Hematopoietic multipotent progenitor cell treated with erythropoietin and hydrocortisone succinate and interleukin-3 and kit ligand, for 6 days (in vitro differentiated cells): ENCODE results near the gene GDPD4.

Experiments used
- DNase-seq: peaks from one replicate; pipeline ENCODE4 v3.0.0-alpha.2; 2015

GDPD4 gene

DNA sequence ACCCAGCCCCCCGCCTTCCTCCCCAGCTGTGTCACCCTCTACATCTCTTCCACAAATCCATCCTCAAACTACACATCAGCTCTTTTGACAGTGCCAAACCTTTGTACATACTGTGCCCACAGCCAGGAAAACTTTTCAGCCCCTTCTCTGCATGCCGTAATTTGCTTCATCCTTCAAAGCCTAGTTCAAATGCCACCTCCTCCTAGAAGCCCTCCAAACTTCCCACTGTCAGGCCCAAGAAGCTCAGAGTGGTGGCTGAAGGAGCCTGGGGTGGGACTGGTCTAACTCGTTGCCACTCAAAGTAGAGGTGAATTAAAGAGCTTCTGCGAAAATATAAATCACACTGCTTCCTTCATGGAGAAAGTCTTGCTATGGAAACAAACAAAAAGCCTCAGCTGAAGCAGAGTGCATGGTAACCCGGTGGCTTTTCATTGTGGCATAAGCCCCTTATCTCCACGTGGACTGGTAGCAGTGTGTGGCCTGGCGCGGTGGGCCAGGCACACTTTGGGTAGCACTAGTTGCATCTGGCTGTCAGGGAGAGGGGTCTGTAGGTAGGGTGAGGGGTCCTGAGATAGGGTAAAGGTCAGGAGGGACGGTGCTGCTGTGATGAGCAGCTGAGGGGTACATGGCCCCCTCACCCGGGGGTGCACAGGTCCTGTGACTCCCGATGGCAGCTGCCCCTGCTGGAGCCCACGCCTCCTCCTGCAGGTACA, 96.6 kb downstream of the GDPD4 start:
- DNase-seq: no peak

DNA sequence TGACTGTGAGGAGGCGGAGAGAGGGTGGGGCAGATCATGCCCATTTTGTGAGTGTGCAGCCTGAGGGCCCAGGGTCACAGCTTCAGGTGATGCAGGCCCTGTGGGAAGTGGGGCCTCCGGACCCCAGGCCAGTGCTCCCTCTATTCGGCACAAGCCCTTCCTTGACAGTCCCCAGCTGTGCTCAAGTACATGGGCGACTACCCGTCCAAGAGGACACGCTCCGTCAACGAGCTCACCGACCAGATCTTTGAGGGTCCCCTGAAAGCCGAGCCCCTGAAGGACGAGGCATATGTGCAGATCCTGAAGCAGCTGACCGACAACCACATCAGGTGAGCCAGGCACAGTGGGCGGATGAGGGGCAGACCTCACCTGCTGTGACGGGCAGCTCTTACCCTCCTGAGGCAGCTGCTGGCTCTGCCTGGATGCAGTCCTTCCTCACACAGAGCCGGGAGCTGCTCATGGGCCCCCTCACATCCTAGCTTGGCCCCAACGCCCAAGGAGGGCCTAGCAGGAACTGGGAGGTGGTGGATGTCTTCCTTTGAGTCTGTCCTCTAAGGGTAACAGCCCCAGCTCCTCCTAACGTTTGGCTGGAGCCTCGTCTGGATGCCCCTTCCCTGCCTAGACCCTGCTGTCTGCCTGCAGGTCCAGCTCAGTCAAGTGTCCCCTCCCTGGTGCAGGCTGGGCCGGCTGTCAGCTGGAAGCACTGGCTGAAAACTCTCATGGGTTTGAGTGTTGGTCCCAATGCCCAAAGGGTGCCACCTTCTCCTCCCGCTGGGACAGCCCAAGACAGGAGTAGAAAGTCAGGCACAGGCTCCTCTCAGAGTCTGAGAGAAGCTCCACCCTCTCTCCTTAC, 97.4 kb downstream of the GDPD4 start:
- DNase-seq: no peak

DNA sequence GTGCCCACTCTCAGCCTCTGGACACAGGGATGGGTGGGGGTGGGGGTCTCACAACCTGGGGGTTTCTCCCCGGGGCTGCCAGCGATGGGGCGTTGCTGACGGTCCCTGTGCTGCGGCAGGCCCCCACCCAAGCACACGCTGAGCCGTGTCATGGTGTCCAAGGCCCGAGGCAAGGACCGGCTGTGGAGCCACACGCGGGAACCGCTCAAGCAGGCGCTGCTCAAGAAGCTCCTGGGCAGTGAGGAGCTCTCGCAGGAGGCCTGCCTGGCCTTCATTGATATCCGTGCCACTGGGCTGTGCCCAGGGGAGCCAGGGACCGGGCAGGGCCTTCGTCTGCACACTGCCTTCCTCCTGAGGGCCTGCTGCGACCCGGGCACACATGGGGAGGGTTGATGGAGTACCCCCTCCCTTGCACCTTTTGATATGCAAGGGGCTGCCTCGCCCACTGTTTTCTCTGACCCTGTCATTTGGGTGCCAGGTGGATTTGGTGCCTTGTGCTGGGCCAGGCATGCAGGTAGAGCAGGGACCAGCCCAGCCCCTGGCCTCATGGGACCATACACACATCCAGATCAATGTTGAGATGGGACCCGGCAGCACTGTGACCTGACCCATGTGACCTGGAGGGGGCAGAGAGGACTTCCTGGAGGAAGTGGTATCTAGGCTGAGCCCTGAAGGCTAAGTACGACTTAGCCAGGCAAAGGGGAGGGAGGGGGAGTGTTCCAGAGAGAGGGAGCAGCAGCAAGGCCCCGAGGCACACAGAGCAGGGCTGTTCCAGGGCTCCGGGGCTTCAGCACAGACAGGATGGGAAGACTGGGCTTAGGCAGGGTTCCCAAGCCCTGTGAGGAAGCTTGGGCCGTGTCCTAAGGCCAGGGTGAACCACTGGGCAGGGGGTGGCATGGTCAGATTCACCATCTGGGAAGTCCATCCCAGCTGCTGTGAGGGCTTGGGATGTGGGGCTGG, 98.3 kb downstream of the GDPD4 start:
- DNase-seq: no peak

DNA sequence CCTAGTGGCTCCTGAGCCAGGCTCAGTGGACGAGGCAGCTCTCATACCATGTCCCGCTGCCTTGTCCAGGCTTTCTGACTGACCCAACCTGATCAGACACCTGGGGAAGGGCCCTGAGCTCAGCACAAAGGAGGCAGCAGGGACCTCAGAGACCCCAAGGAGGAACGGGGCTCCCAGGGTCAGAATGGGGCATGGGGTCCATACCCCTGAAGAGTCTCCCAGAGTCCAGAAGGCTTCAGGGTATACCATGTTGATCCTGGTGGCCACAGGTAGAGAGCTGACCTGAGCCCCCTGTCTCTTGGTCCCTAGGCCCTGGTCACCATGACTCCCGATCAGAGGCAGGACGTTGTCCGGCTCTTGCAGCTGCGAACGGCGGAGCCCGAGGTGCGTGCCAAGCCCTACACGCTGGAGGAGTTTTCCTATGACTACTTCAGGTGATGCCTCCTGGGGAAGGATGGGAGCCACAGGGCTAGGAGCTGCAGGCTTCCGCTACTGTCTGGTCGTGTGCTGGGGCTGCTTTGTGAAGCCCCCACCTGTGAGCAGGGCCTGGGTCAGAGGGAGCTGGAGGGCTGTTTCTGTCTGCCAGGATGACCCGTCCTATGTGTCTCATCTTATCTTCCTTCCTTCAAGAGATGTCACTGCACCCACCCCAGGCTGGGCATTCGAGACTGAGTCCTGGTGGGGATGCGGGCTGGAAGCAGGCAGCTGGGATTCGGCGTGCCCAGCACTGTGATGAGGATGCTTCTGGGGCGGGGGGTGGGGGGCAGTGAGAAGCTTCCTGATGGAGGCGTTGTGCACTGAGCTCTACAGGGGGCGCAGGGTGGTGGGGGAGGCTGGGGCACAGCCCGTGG, 99.3 kb downstream of the GDPD4 start:
- no peak for DNase-seq

DNA sequence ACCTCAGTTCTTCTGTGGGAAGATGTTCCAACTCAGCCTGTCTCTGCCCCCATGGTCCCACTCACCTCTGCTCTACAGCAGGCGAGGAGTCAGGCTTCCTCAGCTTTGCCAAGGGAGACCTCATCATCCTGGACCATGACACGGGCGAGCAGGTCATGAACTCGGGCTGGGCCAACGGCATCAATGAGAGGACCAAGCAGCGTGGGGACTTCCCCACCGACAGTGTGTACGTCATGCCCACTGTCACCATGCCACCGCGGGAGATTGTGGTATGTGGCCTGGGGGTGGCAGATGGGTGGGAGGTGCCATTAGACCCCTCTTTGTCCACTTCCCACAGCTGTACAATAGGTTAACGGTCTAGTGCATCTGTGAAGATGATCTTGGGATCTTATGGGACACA, 100.1 kb downstream of the GDPD4 start:
- DNase-seq: no peak

DNA sequence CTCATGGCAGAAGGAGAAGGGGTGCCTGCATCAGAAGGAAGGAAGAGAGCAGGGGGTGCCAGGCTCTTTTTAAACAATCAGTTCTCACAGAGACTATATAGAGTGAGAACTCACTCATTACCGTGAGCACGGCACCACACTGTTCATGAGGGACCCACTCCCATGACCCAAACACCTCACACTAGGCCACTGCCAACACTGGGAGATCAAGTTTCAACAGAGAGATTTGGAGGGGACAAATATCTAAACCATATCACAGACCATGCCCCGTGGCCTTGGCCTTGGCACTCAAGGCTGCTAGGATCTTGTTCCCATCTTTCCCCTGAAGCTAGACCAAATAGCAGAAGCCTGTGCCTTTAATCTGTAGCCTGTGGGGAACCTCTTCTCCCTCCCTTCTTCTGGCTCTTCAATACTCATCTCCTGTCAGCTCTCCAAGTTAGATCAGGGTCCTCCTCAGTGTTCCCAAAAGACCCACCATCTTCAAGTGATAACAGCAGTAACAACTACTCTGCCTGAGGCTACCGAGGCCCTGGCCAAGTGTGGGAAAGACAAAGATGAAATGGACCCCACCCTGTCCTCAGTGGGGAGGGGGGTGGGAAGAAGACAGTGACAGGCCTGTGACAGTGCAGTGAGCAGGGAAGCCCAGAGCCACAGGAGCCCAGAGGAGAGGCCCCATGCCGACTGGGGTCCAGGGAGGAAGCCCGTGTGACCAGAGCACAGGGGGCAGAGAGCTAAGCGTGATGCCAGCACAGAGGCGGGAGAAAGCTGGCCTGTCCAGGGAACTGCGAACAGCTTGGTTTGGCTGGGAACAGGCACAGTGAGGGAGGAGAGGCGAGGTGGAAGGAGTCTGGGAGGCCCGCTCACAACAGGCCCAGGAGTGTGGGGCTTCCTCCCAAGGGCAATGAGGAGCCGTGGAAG, 100.9 kb downstream of the GDPD4 start:
- no peak for DNase-seq

DNA sequence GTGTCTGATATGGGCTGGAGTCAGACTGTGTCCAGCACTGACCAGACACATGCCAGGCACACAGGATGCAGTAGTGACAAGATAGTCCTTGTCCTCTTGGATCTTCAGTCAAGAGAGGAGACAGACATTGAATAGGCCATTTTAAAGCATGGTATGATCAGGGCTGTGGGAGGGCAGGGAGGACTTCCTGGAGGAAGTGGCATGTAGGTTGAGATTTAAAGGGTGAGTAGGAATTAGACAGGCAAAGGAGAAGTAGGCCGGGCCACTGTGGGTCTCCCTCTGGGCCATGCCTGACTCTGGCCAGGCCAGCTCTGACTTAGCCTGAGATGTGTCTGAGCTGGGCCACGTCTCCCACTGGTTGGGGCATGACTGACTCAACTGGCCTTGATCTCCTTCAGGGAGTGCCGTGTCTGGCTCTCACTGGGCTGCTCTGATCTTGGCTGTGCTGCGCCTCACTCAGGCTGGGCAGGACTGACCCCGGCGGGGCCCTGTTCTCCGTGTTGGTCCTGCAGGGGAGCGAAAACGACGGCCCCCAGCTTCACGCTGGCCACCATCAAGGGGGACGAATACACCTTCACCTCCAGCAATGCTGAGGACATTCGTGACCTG, 102.2 kb downstream of the GDPD4 start:
- DNase-seq: no peak

DNA sequence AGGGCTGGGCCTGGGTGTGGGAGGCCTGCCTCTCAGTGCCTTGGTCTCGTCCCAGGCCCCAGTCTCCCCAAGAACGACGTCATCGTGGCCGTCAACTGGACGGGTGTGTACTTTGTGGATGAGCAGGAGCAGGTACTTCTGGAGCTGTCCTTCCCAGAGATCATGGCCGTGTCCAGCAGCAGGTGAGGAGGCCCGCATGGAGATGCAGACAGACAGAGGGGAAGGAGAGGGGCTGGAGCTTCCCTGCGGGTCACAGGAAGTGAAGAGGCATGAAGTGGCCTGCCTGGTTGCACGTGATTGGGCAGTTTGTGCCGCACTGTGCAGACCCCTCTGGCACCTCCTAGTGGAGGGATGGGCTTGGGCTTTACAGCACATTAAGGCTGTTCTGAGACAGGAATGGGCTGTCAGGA, 103.0 kb downstream of the GDPD4 start:
- peak; percentile 70 for DNase-seq

DNA sequence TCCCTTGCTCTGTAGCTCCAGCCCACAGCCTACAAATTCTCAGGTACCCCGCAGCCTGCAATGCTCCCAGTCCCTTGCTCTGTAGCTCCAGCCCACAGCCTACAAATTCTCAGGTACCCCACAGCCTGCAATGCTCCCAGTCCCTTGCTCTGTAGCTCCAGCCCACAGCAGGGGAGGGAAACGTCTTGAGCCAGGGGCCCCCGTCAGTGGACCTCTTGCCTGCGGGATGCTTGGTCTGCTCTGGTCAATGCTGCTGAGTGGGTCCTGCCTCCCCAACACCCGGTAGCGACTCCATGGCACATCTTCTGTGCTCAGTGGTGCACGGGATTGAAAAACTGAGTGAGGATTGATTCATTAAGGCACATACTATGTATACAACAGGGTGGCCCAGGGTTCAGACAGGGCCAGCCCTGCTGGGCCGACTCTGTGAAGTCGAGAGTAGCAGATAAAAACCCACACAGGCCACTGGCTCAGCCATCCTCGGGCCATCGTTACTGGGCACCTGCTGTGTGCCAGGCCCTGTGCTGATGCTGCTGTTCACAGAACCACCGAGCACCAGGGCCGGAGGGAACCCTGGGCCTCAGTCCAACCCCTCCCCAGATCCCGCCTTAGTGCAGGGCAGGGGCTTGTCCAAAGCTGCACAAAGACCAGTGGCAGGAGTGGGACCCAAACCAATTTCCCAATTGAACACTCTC, 103.7 kb downstream of the GDPD4 start:
- DNase-seq: no peak

DNA sequence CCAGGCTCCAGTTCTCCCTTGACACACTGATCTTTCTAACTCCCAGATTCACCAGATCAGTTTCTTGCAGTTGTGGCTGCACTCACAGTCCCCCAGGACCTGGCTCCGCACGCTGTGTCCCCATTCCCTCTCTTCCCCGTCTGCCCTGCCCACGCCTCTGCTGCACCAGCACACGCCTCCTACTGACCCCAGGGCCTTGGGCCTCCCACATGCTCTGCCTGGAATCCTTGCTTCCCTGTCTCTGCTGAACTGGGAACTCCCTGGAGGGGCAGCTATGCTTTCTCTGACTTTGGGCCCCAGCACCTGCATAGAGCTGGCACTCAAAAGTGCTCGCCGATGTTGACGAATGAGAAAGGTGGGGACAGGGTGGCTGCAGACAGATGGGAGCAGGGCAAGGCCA, 104.5 kb downstream of the GDPD4 start:
- no peak for DNase-seq

DNA sequence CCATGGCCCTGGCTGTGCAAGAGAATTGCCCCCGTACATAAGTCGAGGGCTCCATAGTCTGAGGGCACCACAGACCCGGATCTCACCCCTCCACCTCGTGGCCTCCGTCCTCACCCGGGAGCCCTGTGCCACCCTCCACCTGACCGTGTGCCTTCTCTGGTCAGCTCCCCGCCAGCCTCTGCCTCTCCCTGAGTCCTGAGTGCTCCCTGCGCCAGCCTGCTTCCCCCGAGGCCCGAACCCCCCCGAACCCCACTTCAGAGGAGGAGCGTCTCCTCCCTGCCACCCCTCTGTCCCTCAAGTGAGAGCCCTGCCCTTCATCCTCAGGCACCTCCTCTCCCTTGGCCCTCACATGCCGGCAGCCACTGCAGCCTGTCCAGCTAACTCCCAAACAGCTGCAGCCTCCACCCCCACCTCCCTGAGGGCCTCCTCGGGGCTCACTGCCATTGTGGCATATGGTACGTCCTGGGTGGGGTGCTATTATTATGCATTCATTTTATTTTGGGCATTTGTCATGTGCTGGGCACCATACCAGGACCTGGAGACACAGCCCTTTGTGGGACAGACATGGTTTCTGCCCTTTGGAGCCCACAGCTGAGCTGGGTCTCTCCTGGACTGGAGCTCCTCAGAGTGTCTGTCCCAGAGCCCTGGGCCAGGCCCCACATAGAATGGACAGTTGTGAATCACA, 106.3 kb downstream of the GDPD4 start:
- DNase-seq: no peak

DNA sequence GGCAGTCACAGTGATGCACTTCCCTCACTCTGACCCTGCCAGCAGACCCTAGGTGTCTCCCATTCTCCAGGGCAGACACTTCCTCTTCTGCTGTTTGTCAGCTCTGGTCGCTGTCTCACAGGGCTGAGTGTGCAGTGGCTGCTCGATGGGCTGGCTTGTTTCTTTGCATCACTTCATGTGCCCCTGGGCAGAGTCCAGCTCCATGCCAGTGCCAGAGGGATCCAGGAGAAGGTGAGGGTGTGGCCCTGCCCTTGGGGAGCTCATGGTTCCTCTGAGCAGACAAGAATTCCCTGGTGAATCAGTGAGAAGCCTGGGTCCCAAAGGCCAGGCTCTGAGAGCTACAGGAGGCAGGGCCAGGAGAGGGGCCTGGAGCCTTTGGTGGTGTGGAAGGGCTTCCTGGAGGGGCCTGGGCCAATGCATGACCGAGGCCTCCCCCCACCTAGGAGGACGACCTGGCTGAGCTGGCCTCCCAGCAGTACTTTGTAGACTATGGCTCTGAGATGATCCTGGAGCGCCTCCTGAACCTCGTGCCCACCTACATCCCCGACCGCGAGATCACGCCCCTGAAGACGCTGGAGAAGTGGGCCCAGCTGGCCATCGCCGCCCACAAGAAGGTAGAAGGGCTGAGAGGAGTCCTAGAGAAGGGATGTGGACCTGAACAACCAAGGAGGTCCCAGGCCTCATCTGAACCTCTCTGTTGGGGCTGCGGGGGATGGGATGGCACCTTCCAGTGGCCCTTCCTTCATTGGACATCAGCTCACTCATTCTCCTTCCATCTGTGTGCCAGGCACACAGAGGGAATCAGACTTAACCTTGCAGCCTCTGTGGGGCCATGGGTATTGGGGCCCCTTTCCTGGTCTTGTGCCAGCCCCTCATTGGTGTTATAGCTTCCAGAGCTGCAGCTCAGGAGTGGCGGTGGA, 107.3 kb downstream of the GDPD4 start:
- no peak for DNase-seq

DNA sequence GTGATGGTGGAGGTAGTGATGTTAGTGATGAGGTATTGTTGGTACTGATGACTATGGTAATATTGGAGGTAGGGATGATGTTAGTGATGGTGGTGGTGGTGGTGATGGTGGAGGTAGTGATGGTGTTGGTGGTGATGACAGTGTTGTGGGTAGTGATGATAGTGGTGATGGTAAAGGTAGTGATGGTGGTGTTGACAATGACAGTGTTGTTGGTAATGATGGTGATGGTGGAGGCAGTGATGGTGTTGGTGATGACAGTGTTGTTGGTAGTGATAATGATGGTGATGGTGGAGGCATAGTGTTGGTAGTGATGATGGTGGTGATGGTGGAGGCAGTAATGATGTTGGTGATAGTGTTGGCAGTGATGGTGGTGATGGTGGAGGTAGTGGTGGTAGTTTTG, 108.3 kb downstream of the GDPD4 start:
- DNase-seq: no peak

DNA sequence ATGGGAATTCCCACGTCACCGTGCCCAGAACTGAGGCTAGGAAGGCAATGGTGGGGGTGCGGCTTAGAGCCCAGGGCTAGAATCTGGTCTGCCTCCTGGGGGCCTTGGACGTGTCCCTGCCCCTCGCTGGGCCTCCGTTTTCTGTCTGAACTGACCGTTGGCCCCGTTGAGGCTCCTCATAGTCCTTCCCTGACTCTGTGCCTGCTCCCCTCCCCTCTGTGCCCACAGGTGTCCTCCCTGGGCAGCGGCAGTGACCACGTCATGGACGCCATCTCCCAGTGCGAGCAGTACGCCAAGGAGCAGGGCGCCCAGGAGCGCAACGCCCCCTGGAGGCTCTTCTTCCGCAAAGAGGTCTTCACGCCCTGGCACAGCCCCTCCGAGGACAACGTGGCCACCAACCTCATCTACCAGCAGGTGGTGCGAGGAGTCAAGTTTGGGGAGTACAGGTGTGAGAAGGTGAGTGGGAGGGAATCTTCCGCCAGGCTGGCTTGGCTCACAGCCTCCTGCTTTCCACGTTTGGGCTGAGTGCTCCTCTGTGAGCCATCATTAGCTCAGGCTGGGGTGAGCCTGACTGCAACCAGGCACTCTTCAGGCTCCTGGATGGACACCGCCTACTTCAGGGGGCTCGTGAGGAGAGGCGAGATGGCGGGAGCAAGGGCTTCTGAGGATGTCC, 109.5 kb downstream of the GDPD4 start:
- peak; percentile 65 for DNase-seq

DNA sequence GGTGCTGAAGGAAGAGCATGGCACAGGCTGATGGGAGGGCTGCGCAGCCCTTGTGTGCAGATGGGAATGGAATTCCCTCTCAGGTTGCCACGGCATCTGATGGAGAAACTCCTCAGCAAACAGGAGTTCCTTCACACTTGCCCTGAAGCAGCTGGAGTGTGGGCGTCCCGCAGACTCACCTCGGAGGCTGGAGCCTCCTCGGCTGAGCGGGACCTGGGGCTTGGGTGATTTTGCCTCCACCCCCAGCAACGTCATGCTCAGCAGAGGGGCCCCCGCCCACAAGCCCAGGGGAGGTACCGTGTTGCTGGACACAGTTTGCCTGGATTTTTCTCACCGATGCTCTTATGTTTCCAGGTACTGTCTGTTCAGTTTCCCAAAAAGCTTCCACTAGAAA, 110.1 kb downstream of the GDPD4 start:
- DNase-seq: no peak

DNA sequence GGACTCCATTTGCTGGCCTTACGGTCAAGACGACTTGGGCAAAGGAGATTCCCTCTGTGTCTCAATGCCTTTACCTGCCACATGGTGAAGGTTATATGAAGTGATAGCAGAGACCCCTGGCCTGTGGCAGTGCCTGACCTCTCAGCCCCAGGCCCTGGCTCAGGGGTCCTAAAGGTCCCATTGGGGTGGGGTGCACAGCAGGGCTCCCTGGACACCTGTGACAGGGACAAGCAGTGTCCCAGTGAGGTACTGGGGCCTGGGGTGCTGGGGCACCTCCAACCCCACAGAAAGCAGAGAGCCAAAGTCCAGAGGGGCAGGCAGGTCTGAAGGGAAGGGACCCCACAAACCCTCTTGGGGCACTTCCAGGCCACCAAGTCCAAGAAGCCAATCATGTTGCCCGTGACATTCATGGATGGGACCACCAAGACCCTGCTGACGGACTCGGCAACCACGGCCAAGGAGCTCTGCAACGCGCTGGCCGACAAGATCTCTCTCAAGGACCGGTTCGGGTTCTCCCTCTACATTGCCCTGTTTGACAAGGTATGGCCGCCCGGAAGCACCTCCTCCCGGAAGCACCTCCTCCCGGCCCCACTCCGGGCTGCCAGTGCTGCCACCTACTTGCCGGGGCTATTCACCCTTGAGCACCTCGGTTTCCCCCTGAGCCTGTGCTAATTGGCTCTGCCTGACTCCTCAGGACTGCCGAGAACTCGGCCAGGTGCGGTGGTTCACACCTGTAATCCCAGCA, 111.0 kb downstream of the GDPD4 start:
- no peak for DNase-seq
